Measurements from ENCODE around the gene TPM1.

DNA sequence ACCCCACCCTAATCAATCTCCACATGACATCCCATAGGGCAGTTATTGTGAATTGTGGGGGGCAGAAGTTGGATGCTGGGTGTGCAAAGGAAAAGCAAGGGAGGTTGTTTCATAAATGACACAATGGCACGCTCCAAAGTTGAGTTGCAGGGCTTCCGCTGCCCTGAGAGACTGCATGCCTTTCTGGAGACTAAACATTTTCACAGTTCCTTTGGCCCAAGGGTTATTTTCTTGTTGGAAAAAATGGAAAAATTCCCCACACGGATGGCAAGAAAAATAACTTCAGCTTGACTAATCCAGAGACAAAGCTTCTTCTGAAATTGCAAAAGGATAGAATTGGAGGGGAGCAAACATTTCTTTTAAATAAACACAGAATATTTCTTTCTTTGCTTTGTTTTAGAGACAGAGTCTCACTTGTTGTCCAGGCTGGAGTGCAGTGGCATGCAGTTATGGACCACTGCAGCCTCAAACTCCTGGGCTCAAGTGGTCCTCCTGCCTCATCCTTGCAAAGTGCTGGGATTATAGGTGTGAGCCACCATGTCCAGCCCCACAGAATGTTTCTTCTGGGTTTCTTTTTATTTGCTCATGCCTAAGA, 19.1 kb upstream of the TPM1 start:
- TF ChIP-seq, protein P1, sequence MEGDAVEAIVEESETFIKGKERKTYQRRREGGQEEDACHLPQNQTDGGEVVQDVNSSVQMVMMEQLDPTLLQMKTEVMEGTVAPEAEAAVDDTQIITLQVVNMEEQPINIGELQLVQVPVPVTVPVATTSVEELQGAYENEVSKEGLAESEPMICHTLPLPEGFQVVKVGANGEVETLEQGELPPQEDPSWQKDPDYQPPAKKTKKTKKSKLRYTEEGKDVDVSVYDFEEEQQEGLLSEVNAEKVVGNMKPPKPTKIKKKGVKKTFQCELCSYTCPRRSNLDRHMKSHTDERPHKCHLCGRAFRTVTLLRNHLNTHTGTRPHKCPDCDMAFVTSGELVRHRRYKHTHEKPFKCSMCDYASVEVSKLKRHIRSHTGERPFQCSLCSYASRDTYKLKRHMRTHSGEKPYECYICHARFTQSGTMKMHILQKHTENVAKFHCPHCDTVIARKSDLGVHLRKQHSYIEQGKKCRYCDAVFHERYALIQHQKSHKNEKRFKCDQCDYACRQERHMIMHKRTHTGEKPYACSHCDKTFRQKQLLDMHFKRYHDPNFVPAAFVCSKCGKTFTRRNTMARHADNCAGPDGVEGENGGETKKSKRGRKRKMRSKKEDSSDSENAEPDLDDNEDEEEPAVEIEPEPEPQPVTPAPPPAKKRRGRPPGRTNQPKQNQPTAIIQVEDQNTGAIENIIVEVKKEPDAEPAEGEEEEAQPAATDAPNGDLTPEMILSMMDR (IDR thresholded peaks at IDR 0.05 in 4 of 5, conservative IDR thresholded peaks at IDR 0.05 in 1 of 5) = no peak
- TF ChIP-seq POLR2A (IDR thresholded peaks at IDR 0.05) = no peak

Measured in gastrocnemius medialis (tissue), 4 donors.